Activated T-cell treated with anti-CD3 and anti-CD28 coated beads for 4 hours (primary cell): ENCODE data around the gene PIEZO1.

Experiments
- DNase-seq: peaks from one replicate; pipeline ENCODE4 v3.0.0-alpha.2; 2020

The PIEZO1 gene

DNA sequence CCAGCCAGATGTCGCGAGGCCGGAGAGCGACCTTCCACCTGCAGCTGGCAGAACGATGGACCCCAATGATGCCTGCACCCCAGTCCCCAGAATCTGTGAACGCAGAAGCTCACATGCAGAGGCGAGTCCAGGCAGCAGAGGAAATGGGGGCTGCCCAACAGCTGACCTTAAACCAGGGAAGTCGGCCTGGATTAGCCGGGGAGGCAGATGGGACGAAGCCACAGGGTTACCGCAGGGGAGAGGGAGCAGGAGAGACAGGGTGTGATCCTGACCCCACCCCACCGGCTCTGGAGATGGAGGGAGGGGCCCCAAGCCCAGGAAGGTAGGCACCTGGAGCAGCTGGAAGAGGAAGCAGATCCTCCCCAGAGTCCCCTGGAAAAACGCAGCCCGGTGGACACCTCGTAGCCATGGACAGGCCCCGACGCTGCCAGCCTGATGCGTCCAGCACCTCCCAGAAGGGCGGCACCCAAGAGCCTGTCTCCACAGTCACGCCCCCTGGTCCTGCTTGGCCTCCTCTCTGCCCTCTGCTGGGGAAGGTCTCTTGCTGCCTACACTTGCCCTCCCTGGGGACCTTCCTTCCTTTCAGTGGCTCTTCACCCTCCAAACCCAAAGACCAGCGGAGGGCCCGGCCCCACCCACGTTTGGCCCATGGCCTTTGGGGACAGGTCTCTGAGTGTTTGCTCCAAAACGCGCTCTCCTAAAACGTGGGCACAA, 37.3 kb downstream of the PIEZO1 start:
- no peak for DNase-seq

- DNase-seq: no peak
Observed at GRCh38 chr16:88746506-88746905, 38.5 kb downstream of the PIEZO1 start.

DNA sequence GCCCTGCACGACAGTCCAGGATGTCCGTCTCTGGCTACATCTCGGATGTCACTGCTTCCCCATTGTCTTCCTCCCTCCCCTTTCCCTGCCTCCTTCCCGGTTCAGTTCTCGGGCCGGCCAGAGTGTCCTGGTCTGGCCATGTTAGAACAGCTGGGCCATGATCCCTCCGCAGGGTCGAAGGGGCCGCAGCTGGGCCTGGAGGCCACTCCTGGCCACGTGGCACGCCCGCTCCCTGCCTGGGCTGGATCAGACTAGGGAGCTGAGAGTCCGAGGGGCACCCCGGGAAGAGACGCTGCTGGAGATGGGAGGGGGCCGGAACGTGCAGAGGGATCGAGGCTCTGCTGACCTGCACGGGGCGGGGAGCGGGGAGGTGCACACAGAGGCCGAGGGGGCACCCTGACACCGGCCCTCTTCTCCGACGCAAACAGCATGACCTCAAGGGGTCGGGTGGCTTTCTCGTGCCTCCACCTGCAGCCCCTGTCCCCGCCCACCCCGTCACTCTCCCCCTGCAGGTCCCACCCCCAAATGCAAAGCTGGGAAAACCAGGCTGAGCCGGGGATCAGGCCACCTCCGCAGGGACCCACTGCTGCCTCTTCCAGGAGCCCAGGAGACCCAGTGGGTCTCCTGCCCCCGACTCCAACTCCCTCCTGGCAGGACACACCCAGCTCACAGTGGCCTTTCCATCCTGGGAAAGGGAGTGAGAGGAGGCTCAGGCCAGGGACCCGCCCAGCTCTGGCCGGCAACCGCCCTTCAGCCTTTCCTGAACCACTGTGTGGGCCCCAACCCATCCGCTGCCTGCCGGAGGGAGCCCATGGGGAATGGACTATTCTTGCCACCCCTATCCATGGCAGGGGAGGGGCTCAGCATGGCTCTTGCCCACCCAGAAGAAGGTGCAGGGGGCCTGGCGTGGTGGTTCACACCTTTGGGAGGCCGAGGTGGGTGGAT, 40.2 kb downstream of the PIEZO1 start:
- no peak for DNase-seq

GRCh38 chr16:88743693-88744576, 41.1 kb downstream of the PIEZO1 start:
- DNase-seq: peak; percentile 76

DNA sequence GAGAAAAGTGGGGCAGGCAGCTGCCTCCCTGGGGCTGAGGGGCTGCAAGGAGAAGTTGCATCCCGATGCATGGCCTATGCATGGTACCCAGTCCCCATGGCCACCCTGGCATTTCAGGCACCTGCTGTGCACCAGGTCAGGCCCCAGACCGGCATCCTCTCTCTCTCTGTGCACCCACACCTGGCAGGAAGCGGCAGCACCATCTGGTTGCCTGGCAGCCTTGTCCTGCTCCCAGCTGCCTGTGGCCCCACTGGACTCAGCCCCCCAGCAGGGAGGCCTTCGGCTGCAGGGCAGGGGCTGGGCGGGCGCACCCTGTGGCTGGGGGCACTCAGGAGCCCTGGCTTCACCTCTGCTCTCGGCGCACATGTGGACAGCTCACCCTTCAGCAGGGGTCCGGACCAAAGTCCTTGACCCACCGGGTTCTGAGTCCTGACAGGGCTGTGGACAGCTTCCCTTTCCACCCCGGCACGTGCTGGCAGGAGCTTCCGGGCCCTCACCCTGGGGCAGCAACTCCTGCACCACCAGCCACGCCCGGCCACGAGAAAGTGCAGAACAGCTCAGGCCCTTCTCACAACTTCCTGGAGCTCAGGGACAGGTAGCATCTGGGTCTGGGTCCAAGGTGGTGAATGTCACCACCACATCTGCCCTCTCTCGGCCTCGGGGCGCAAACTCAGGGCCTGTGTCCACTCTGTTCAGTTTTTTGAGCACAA, 42.0 kb downstream of the PIEZO1 start:
- no peak for DNase-seq

- no peak for DNase-seq
Observed at GRCh38 chr16:88741368-88741767, 43.7 kb downstream of the PIEZO1 start.

GRCh38 chr16:88740727-88741055, 44.3 kb downstream of the PIEZO1 start:
- no peak for DNase-seq

- DNase-seq: no peak
Observed at GRCh38 chr16:88739977-88740726, 44.9 kb downstream of the PIEZO1 start.

DNA sequence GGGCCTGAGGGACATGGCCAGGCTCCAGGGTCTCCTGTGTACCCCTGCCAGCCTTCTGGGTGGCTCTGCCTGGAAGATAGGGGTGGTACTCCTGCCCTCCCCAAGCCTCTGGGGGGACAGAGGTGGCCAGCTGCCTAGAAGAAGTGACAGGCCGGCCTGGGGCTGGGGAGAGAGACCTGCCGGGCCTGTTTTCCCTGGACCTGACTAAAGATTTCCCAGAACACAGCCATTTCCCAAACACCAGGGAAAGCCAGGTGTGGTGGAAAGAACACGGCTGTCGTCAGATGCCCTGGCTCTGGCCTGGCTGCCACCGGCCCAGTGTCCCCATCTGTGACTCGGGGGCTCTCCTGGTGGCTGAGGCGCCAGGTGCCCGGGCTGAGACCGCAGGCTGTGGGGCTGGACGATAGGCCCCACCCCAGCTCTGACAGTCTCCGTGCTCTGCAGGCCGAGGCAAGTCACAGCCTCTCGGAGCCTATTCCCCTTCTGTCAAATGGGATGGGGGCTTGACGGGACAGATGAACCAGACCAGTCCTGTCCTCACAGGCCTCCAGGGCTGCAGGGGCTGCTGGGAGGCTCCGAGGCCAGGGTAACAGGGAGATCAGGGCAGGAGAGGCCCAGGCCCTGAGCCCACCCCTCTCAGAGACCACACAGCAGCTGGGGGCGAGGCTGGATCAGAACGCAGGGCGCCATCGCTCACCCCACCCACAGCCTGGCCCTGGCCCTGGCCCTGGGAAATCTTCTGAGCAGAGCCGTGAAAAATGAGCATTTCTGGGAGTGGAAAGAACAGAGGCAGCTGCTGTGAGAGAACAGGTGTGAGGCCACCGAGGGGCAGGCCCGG, 45.7 kb downstream of the PIEZO1 start:
- no peak for DNase-seq

DNA sequence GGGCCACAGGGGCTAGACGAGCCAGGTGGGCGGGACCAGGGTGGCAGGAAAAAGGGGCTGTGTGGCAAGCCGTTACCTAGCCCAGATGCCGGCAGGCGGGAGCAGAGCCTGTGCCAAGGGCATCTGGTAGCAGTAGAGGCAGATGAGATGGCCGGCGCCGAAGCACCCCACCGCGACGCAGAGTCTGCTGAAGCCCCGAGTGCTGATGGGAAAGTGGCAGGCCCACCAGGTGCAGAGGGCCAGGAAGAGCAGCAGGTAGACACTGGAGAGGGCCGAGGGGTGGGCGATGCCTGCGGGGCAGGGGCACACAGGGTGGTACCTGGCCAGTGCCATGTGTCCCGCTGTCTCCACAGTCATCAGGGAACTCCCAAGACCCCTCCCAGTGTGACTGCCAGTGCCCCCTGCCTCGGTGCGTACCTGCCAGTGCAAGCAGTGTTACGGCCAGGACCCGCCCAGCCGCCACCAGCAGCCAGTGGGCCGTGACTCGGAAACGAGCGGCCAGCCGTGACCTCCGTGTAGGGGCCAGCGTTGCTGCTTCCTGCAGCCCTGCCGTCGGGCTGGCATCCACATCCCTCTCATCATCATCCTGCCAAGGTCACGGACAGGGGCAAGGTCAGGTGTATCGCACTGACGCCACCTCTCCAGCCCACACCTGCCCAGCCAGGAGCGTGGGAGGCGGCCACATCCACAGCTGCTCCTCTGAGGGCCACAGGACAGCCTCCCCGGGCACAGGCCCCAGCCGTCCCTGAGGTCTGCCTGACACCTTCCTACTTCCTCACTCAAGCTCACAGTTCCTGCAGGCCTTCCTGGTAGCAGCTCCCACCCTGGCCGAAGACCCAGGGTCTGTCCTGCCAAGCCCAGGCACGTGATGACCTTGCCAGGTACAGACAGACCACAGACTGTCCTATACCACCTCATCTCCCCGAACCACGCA, 46.6 kb downstream of the PIEZO1 start:
- DNase-seq: no peak

DNA sequence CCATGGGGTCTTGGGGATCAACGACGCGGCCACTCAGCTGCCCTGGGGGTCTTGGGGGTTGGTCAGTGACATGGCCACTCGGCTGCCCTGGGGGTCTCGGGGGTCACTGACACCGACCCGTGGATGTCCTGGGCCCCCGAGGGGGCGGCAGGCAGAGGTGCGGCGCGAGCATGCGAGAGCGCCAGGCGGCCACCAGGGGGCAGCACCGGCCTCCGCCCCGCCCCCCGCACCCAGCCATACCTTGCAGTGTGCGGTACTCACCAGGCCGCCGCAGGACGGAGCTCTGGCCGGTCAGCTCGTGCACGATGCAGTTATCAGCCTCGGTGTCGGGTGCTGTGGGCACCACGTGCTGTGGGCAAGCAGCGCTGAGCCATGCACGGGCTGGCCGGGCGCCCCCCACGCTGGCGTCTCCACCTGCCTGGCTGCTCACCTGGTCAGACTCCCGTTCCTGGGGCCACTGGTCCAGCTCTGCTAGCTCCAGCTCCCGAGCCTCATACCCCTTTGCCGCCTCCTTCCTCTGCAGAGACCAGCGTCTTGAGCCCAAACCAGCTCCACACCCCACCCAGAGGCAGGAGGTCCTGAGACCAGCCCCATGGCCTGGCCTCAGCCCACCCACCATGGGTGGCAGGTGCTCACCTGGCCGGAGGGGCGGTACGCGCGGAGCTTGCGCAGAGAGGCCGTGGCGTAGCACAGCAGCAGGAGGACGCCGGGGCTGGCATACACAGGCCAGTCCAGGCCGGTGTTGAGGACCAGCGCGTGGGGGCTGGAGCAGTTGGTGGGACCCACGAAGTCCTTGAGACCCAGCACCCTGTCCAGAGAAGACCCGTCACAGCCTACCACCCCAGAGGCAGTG, 47.5 kb downstream of the PIEZO1 start:
- peak; percentile 50 for DNase-seq

GRCh38 chr16:88736496-88736895, 48.5 kb downstream of the PIEZO1 start:
- DNase-seq: no peak

- no peak for DNase-seq
Observed at GRCh38 chr16:88736088-88736487, 48.9 kb downstream of the PIEZO1 start.

DNA sequence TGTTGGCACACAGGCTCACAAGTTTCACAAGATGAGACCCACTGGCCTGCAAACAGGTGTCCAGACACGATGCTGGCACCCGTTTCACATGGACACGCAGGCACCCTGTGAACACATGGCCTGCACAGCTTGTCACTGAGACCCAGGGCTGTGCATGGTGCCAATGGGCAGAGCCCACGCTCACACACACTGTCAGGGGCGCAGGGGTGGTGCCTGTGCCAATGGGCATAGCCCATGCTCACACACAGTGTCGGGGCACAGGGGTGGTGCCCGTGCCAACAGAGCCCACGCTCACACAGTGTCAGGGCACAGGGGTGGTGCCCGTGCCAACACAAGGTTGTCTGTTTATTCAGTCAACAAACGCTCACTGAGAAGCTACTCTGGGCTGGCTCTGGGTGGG, 49.4 kb downstream of the PIEZO1 start:
- no peak for DNase-seq

DNA sequence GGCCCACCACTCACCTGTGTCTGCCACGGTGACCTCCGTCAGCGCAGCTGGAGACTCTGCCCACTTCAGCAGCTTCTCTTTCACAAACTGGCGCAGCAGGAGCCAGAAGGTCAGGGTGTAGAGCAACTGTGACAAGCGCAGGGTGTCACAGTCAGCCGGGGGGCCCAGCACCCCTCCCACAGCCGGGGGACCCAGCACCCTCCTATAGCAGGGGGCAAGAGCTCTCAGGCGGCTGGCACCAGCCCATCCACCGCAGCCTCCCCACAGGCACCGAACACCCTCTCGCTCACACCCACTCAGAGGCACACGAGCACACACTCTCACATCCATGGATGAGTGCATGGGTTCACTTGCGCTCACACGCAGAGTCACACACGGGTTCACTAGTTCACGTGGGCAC, 49.9 kb downstream of the PIEZO1 start:
- no peak for DNase-seq

DNA sequence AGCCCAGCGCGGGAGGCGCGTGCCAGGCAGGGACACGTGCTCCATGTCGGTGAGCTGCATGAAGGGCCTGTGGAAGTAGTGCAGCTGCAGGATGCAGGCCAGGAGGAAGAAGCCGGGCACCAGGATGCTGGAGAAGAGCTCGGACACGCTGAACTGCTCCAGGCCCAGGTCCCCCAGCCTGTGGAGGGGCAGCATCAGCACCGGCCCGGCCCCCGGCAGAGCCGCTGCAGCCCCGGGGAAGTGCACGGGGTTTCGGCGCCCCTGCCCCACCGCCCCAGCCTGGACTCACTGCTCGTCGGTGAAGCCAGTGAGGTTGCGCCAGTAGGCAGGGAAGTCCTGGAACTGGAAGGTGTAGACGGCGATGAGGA, 50.7 kb downstream of the PIEZO1 start:
- no peak for DNase-seq

- no peak for DNase-seq
Observed at GRCh38 chr16:88733630-88734360, 51.2 kb downstream of the PIEZO1 start.

DNA sequence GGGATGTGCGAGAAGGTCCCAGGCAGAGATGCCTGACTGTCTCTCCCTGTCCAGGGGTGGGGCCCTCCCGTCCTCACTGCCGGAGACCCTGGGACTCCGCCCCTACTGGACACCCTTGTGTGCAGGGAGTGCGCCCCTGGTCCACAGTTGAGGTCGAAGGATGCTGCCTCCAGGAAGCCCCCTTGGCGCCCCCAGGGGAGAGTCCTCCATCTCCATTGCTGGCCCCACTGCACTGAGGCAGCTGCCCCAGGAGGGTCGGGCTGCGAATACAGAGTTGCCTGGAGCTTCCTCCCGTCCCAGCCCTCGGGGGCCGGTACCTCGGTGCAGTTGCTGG, 52.1 kb downstream of the PIEZO1 start:
- no peak for DNase-seq
